ENCODE measurements around the gene AGMO.
A peak's percentile ranks its signal among the peaks of the same experiment; 100 is the strongest.

- peak in 2 of 4 experiments; percentile 19 to 49 for TF ChIP-seq CTCF (IDR thresholded peaks at IDR 0.05)
- no peak for TF ChIP-seq POLR2AphosphoS5 (IDR thresholded peaks at IDR 0.05)
Measured at GRCh38 chr7:15326044-15326644, 235.7 kb downstream of the AGMO start.
